Astrocyte (in vitro differentiated cells and primary cell): ENCODE measurements around the gene ERG. TPM values are rescaled to one million over a fixed set of nuclear protein-coding genes. Genes with fewer than 3 reads are reported as not detected.
A peak's percentile ranks its signal among the peaks of the same experiment; 100 is the strongest.

ENCODE experiments used
- DNase-seq: peaks from one replicate; pipeline ENCODE4 v3.0.0-alpha.2; 2010; ENCODE audit warnings: low read depth
- FAIRE-seq: peaks from 2 replicates; lab custom pipeline; 2011; peaks lifted over from hg19 to GRCh38; lab: Jason Lieb, UNC
- H2AFZ ChIP-seq: 2 replicates; pipeline ENCODE4 v1.6.0; 2012; ENCODE audit warnings: low read depth, low read length, inconsistent platforms
- H3K27ac ChIP-seq: 2 replicates; pipeline ENCODE4 v1.5.1; 2011; ENCODE audit warnings: low read depth, low read length, inconsistent platforms
- H3K27me3 ChIP-seq: 2 replicates; pipeline ENCODE4 v1.6.0; 2011; ENCODE audit warnings: low read length, inconsistent platforms; ENCODE audit not compliant: insufficient read depth
- H3K36me3 ChIP-seq: 2 replicates; pipeline ENCODE4 v1.5.1; 2011; ENCODE audit warnings: low read length, inconsistent platforms; ENCODE audit not compliant: insufficient read depth
- H3K4me1 ChIP-seq: 2 replicates; pipeline ENCODE4 v1.5.1; 2011; ENCODE audit warnings: low read length, inconsistent platforms; ENCODE audit not compliant: insufficient read depth
- H3K4me2 ChIP-seq: 2 replicates; pipeline ENCODE4 v1.6.0; 2012; ENCODE audit warnings: low read length, inconsistent platforms
- H3K4me3 ChIP-seq: 2 replicates; pipeline ENCODE4 v1.5.1; 2011; ENCODE audit warnings: low read depth, mild to moderate bottlenecking, low read length, inconsistent platforms; ENCODE audit not compliant: insufficient read depth
- H3K79me2 ChIP-seq: 2 replicates; pipeline ENCODE4 v1.6.0; 2012; ENCODE audit warnings: mild to moderate bottlenecking, low read length, inconsistent platforms; ENCODE audit not compliant: insufficient read depth
- H3K9ac ChIP-seq: 2 replicates; pipeline ENCODE4 v1.6.0; 2012; ENCODE audit warnings: mild to moderate bottlenecking, low read length, inconsistent platforms
- H3K9me3 ChIP-seq: 2 replicates; pipeline ENCODE4 v1.5.1; 2012; ENCODE audit warnings: low read depth, mild to moderate bottlenecking, low read length, inconsistent platforms; ENCODE audit not compliant: insufficient read depth
- H4K20me1 ChIP-seq: 2 replicates; pipeline ENCODE4 v1.6.0; 2012; ENCODE audit warnings: low read length, inconsistent platforms; ENCODE audit not compliant: insufficient read depth
- H3K27ac Mint-ChIP-seq: one replicate; pipeline ENCODE4 v1.8.0; 2021; ENCODE audit warnings: mild to moderate bottlenecking, mixed read lengths; ENCODE audit not compliant: unreplicated experiment
- H3K27me3 Mint-ChIP-seq: one replicate; pipeline ENCODE4 v1.8.0; 2021; ENCODE audit warnings: low read depth, mixed read lengths; ENCODE audit not compliant: unreplicated experiment
- H3K36me3 Mint-ChIP-seq: one replicate; pipeline ENCODE4 v1.8.0; 2021; ENCODE audit warnings: low read depth, mixed read lengths; ENCODE audit not compliant: unreplicated experiment
- H3K4me1 Mint-ChIP-seq: one replicate; pipeline ENCODE4 v1.8.0; 2021; ENCODE audit warnings: low read depth, mixed read lengths; ENCODE audit not compliant: unreplicated experiment
- H3K4me3 Mint-ChIP-seq: one replicate; pipeline ENCODE4 v1.8.0; 2021; ENCODE audit warnings: mild to moderate bottlenecking, moderate library complexity, mixed read lengths; ENCODE audit not compliant: unreplicated experiment
- H3K9me3 Mint-ChIP-seq: one replicate; pipeline ENCODE4 v1.8.0; 2021; ENCODE audit warnings: mild to moderate bottlenecking, mixed read lengths; ENCODE audit not compliant: unreplicated experiment
- CTCF ChIP-seq: IDR thresholded peaks from 2 replicates; pipeline ENCODE4 v1.5.1; 2011; ENCODE audit warnings: low read depth, mild to moderate bottlenecking, inconsistent platforms, low read length, moderate library complexity; ENCODE audit not compliant: insufficient read depth
- EZH2 ChIP-seq: IDR thresholded peaks from 2 replicates; pipeline ENCODE4 v1.6.1; 2012; ENCODE audit warnings: mild to moderate bottlenecking, low read length, inconsistent platforms; ENCODE audit not compliant: insufficient read depth
- total RNA-seq: library from RNA; stranded (reverse); gene quantifications from 2 replicates; pipeline ENCODE4 v1.2.1, GENCODE V29; 2021

The ERG gene
- total RNA-seq, 1 donor from 2014 or later: 0.84 TPM

GRCh38 chr21:38478782-38479181 lies 19.5 kb downstream of the ERG start:
- no peak overlapping the region for H2AFZ ChIP-seq
- Mint-ChIP-seq H3K27ac (no peak overlapping the region), H3K27me3 (peaks cover 6% of the 10 kb centered on the region), H3K4me3 (no peak overlapping the region), H3K4me1 (peaks cover 9% of the 10 kb centered on the region), H3K36me3 (no peaks in the 10 kb centered on the region), H3K9me3 (peaks cover 3% of the 10 kb centered on the region)
- H3K27ac ChIP-seq: no peak overlapping the region
- no peaks in the 10 kb centered on the region for H3K79me2 ChIP-seq
- H3K9ac ChIP-seq: no peak overlapping the region
- no peaks in the 10 kb centered on the region for H3K36me3 ChIP-seq
- no peak overlapping the region for H3K4me3 ChIP-seq
- H4K20me1 ChIP-seq: no peaks in the 10 kb centered on the region
- H3K9me3 ChIP-seq: no peaks in the 10 kb centered on the region
- FAIRE-seq: no peak
- no peaks in the 10 kb centered on the region for H3K27me3 ChIP-seq
- DNase-seq: peak; percentile 98
- peak overlapping the region; percentile 4 for H3K4me2 ChIP-seq
- TF ChIP-seq CTCF (no peak), EZH2 (no peak)
- H3K4me1 ChIP-seq: peaks cover 11% of the 10 kb centered on the region

DNA sequence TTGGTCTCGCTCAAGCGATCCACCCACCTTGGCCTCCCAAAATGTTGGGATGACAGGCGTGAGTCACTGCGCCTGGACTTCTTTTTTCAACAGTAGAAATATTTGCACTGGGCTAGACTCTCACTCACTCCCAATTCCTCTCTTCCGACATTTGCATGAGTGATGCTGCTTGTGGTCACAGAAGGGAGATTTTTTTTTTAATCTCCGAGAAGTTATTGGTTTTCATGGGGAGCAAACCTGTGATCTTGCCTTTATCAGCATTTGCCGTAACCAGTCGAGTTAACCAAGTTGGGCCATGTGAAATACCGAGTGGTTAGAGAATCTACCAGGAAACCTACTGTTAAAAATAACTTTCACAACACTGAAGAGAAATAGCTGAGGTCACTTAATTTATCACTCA lies 21.1 kb downstream of the ERG start:
- Mint-ChIP-seq H3K27ac (no peak overlapping the region), H3K4me3 (no peak overlapping the region), H3K27me3 (peaks cover 8% of the 10 kb centered on the region), H3K9me3 (peaks cover 3% of the 10 kb centered on the region), H3K4me1 (peaks cover 9% of the 10 kb centered on the region), H3K36me3 (no peaks in the 10 kb centered on the region)
- H3K27me3 ChIP-seq: no peaks in the 10 kb centered on the region
- peak overlapping the region; percentile 12 for H3K4me2 ChIP-seq
- H3K9ac ChIP-seq: no peak overlapping the region
- no peak for TF ChIP-seq CTCF
- H2AFZ ChIP-seq: no peak overlapping the region
- DNase-seq: peak; percentile 96
- no peaks in the 10 kb centered on the region for H4K20me1 ChIP-seq
- H3K4me3 ChIP-seq: no peak overlapping the region
- no peaks in the 10 kb centered on the region for H3K9me3 ChIP-seq
- no peaks in the 10 kb centered on the region for H3K79me2 ChIP-seq
- H3K4me1 ChIP-seq: peaks cover 11% of the 10 kb centered on the region
- H3K36me3 ChIP-seq: no peaks in the 10 kb centered on the region
- no peak for FAIRE-seq
- no peak overlapping the region for H3K27ac ChIP-seq

DNA sequence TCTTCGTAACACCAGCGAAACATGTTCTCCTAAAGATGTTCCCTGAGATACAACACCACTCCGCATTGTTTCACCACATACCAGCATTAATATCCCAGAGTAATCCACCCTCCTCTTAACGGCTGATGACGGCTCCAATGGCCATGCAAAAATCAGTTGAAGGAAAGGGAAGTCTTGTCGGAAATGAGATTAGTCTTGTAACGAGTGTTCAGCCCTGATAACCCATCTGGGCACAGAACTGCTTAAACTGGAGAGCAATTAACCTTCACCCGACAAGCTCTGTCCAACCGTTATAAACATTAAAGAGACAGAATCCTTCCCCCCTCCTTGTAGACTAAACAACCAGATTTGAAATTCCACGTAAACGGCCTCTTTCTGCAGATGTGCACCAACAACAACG lies 21.9 kb downstream of the ERG start:
- FAIRE-seq (no peak), DNase-seq (no peak)
- H3K4me3 Mint-ChIP-seq: no peak overlapping the region
- peaks cover 8% of the 10 kb centered on the region for H3K27me3 Mint-ChIP-seq
- Histone ChIP-seq H3K79me2 (no peaks in the 10 kb centered on the region), H3K36me3 (no peaks in the 10 kb centered on the region), H3K27ac (no peak overlapping the region), H3K4me3 (no peak overlapping the region), H3K9me3 (no peaks in the 10 kb centered on the region), H4K20me1 (no peaks in the 10 kb centered on the region), H2AFZ (no peak overlapping the region), H3K4me1 (peaks cover 11% of the 10 kb centered on the region), H3K9ac (no peak overlapping the region), H3K4me2 (no peak overlapping the region), H3K27me3 (no peaks in the 10 kb centered on the region)
- H3K27ac Mint-ChIP-seq: no peak overlapping the region
- H3K4me1 Mint-ChIP-seq: peaks cover 9% of the 10 kb centered on the region
- peaks cover 3% of the 10 kb centered on the region for H3K9me3 Mint-ChIP-seq
- no peaks in the 10 kb centered on the region for H3K36me3 Mint-ChIP-seq
- TF ChIP-seq EZH2 (no peak), CTCF (no peak)
